Gastrocnemius medialis (tissue), 4 donors: ENCODE measurements around the gene ADIPOR2. TPM values are rescaled to one million over a fixed set of nuclear protein-coding genes. Genes with fewer than 3 reads are reported as not detected.

Source experiments
- ATAC-seq, 2 donors: fragments of 150-250 bp; one replicate each; pipeline ENCODE4 v1.9.1; 2016
- DNase-seq, 2 donors: peaks; one replicate each; pipeline ENCODE4 v3.0.0-alpha.2; 2019
- H3K27ac ChIP-seq, 4 donors: fragments of 200-600 bp; sonication (generic); 1 replicate in 1 of 4; 2 replicates in 3 of 4; pipeline ENCODE4 v1.5.1; 2016 to 2018; ENCODE audit warnings: mild to moderate bottlenecking in 2 of 4, moderate library complexity in 1 of 4
- H3K27me3 ChIP-seq, 3 donors: fragments of 200-600 bp; sonication (generic) in 2 of 3; 1 replicate in 1 of 3; 2 replicates in 2 of 3; pipeline versions ENCODE4 v1.5.1 to v1.6.0; 2016 to 2019; ENCODE audit warnings: mild to moderate bottlenecking in 1 of 3, moderate library complexity in 1 of 3
- H3K36me3 ChIP-seq, 2 donors: fragments of 200-600 bp; sonication (generic) in 1 of 2; one replicate each; pipeline ENCODE4 v1.5.1; 2017 to 2018
- H3K4me1 ChIP-seq, 2 donors: fragments of 200-600 bp; sonication (generic) in 1 of 2; one replicate each; pipeline ENCODE4 v1.5.1; 2016 to 2017; ENCODE audit warnings: mild to moderate bottlenecking in 2 of 2
- H3K4me3 ChIP-seq, 4 donors: fragments of 200-600 bp; sonication (generic) in 3 of 4; 1 replicate in 1 of 4; 2 replicates in 3 of 4; pipeline ENCODE4 v1.5.1; 2016 to 2019; ENCODE audit warnings: mild to moderate bottlenecking in 2 of 4
- H3K9me3 ChIP-seq, 3 donors: fragments of 200-600 bp; sonication (generic) in 2 of 3; 1 replicate in 1 of 3; 2 replicates in 2 of 3; pipeline ENCODE4 v1.5.1; 2016 to 2019
- CTCF ChIP-seq, 5 experiments: fragments of 450-650 bp in 3 of 5; fragments of 200-600 bp in 2 of 5; sonication (generic) in 2 of 5; IDR thresholded peaks in 4 of 5; conservative IDR thresholded peaks in 1 of 5; 1 replicate in 4 of 5; 2 replicates in 1 of 5; pipeline ENCODE4 v1.5.1; 2016 to 2019; ENCODE audit warnings: antibody characterized with exemption in 5 of 5, mild to moderate bottlenecking in 3 of 5, moderate library complexity in 3 of 5
- POLR2A ChIP-seq, 2 donors: fragments of 450-650 bp; IDR thresholded peaks; one replicate each; pipeline ENCODE4 v1.6.1; 2017; ENCODE audit warnings: antibody characterized with exemption in 2 of 2, mild to moderate bottlenecking in 2 of 2, moderate library complexity in 2 of 2
- in situ Hi-C, 4 donors: fragments of 200-750 bp; cut with MboI; loops; one replicate each; pipeline versions ENCODE4 v1.15.0 to v1.8.0; 2017; ENCODE audit warnings: low sequenced_read_pairs in 4 of 4
- intact Hi-C: fragments of 100-400 bp; cut with DNase I; formaldehyde crosslinking; loops from one replicate; pipeline ENCODE4 v1.15.1; 2023; ENCODE audit warnings: low total_unique reads
- total RNA-seq, 4 donors: library from RNA; depleted of rRNA; stranded (reverse); fragments of >200 nt; gene quantifications; one replicate each; pipeline versions ENCODE4 v1.1.0 to v1.2.3, GENCODE V29; 2016

Gene ADIPOR2
- total RNA-seq, 4 donors from 2014 or later: 18.9 to 47.4 (median 25.1) TPM

- H3K36me3 ChIP-seq: no peaks in the 10 kb centered on the region
- ATAC-seq: no peak
- H3K9me3 ChIP-seq: no peaks in the 10 kb centered on the region
- H3K27ac ChIP-seq: no peak overlapping the region
- H3K4me3 ChIP-seq: no peak overlapping the region
- no peak for DNase-seq
- no peaks in the 10 kb centered on the region for H3K27me3 ChIP-seq
- peaks cover 47 to 48% of the 10 kb centered on the region in 2 donors for H3K4me1 ChIP-seq
- TF ChIP-seq CTCF (IDR thresholded peaks at IDR 0.05 in 4 of 5, conservative IDR thresholded peaks at IDR 0.05 in 1 of 5) (no peak), POLR2A (IDR thresholded peaks at IDR 0.05) (no peak)
- in situ Hi-C loops: no loop called here
- intact Hi-C loops: no loop called here
These were observed 75.2 kb downstream of the ADIPOR2 start for GRCh38 chr12:1766110-1766509.

GRCh38 chr12:1767407-1768090 is 76.7 kb downstream of the ADIPOR2 start:
- Histone ChIP-seq H3K27me3 (no peaks in the 10 kb centered on the region), H3K27ac (peak overlapping the region in 1 of 4 donors; percentile 3), H3K9me3 (no peaks in the 10 kb centered on the region), H3K4me1 (peaks cover 41 to 42% of the 10 kb centered on the region in 2 donors), H3K36me3 (no peaks in the 10 kb centered on the region), H3K4me3 (no peak overlapping the region)
- DNase-seq (no peak), ATAC-seq (no peak)
- in situ Hi-C loops: no loop called here
- TF ChIP-seq CTCF (IDR thresholded peaks at IDR 0.05 in 4 of 5, conservative IDR thresholded peaks at IDR 0.05 in 1 of 5): no peak
- TF ChIP-seq POLR2A (IDR thresholded peaks at IDR 0.05): no peak
- intact Hi-C loops: no loop called here

- Histone ChIP-seq H3K4me3 (no peak overlapping the region), H3K36me3 (no peaks in the 10 kb centered on the region), H3K27ac (peak overlapping the region in 1 of 4 donors; percentile 4), H3K4me1 (peaks cover 45 to 47% of the 10 kb centered on the region in 2 donors), H3K27me3 (no peaks in the 10 kb centered on the region), H3K9me3 (no peaks in the 10 kb centered on the region)
- intact Hi-C loops: no loop called here
- in situ Hi-C loops: no loop called here
- DNase-seq (no peak), ATAC-seq (no peak)
- TF ChIP-seq CTCF (IDR thresholded peaks at IDR 0.05 in 4 of 5, conservative IDR thresholded peaks at IDR 0.05 in 1 of 5) (no peak), POLR2A (IDR thresholded peaks at IDR 0.05) (no peak)
These were observed 77.7 kb downstream of the ADIPOR2 start for GRCh38 chr12:1768615-1769014.

- ATAC-seq (no peak), DNase-seq (no peak)
- Histone ChIP-seq H3K4me3 (no peak overlapping the region), H3K36me3 (no peaks in the 10 kb centered on the region), H3K9me3 (no peaks in the 10 kb centered on the region), H3K4me1 (peaks cover 51 to 57% of the 10 kb centered on the region in 2 donors), H3K27me3 (no peaks in the 10 kb centered on the region), H3K27ac (no peak overlapping the region)
- intact Hi-C loops: no loop called here
- TF ChIP-seq CTCF (IDR thresholded peaks at IDR 0.05 in 4 of 5, conservative IDR thresholded peaks at IDR 0.05 in 1 of 5): no peak
- no peak for TF ChIP-seq POLR2A (IDR thresholded peaks at IDR 0.05)
- in situ Hi-C loops: no loop called here
These were observed 79.1 kb downstream of the ADIPOR2 start for GRCh38 chr12:1769809-1770494.
